Esophagus muscularis mucosa (tissue), 3 donors: Measurements from ENCODE around the gene ARID4B.

Source experiments
- POLR2AphosphoS5 ChIP-seq, 2 donors: sonication (generic); formaldehyde crosslinking; IDR thresholded peaks; one replicate each; pipeline ENCODE4 v1.6.1; 2017; ENCODE audit warnings: antibody characterized with exemption in 2 of 2
- TF ChIP-seq, protein P1 (sequence below), 3 experiments: fragments of 200-600 bp in 2 of 3; fragments of 450-650 bp in 1 of 3; sonication (generic) in 2 of 3; IDR thresholded peaks; one replicate each; pipeline ENCODE4 v1.5.1; 2017 to 2019; ENCODE audit warnings: antibody characterized with exemption in 3 of 3, mild to moderate bottlenecking in 2 of 3, moderate library complexity in 1 of 3

DNA sequence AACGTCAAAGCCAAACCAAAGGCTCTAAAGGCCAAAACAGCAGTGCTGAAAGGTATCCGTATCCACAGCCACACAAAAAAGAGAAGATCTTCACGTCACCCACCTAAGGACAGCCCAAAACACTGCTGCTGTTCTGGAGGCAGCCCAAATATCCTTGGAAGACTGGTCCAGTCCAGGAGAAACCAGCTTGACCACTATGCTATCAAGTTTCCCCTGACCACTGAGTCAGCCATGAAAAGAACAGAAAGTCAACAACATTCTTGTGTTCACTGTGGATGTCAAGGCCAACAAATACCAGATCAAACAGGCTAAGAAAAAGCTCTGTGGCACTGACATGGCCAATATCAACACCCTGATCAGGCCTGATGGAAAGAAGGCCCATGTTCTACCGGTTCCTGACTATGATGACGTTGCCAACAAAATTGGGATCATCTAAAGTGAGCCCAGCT is 32.1 kb downstream of the ARID4B start:
- TF ChIP-seq, protein P1, sequence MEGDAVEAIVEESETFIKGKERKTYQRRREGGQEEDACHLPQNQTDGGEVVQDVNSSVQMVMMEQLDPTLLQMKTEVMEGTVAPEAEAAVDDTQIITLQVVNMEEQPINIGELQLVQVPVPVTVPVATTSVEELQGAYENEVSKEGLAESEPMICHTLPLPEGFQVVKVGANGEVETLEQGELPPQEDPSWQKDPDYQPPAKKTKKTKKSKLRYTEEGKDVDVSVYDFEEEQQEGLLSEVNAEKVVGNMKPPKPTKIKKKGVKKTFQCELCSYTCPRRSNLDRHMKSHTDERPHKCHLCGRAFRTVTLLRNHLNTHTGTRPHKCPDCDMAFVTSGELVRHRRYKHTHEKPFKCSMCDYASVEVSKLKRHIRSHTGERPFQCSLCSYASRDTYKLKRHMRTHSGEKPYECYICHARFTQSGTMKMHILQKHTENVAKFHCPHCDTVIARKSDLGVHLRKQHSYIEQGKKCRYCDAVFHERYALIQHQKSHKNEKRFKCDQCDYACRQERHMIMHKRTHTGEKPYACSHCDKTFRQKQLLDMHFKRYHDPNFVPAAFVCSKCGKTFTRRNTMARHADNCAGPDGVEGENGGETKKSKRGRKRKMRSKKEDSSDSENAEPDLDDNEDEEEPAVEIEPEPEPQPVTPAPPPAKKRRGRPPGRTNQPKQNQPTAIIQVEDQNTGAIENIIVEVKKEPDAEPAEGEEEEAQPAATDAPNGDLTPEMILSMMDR (IDR thresholded peaks at IDR 0.05): no peak
- TF ChIP-seq POLR2AphosphoS5 (IDR thresholded peaks at IDR 0.05): no peak
